HS-27A (cell line): ENCODE results near the gene RAB34.

ENCODE experiments used
- DNase-seq: peaks from one replicate; pipeline ENCODE4 v3.0.0-alpha.2; 2012; ENCODE audit warnings: low read depth, missing footprints

RAB34 gene

GRCh38 chr17:28710861-28711722, 6.6 kb downstream of the RAB34 start:
- DNase-seq = no peak

- DNase-seq = no peak
These were observed 10.3 kb downstream of the RAB34 start for GRCh38 chr17:28707339-28707720.

- DNase-seq = no peak
These were observed 11.0 kb downstream of the RAB34 start for GRCh38 chr17:28706471-28707338.

GRCh38 chr17:28705728-28706334, 11.8 kb downstream of the RAB34 start:
- DNase-seq = no peak

- DNase-seq = no peak
These were observed 12.5 kb downstream of the RAB34 start for GRCh38 chr17:28705074-28705659.

GRCh38 chr17:28704219-28704858, 13.3 kb downstream of the RAB34 start:
- no peak for DNase-seq

- DNase-seq = no peak
These were observed 14.0 kb downstream of the RAB34 start for GRCh38 chr17:28703552-28704218.

GRCh38 chr17:28702752-28703150, 14.9 kb downstream of the RAB34 start:
- DNase-seq = no peak

- DNase-seq = no peak
These were observed 15.5 kb downstream of the RAB34 start for GRCh38 chr17:28702026-28702751.

GRCh38 chr17:28700830-28701492, 16.7 kb downstream of the RAB34 start:
- no peak for DNase-seq

GRCh38 chr17:28700278-28700677, 17.4 kb downstream of the RAB34 start:
- no peak for DNase-seq

- no peak for DNase-seq
These were observed 19.3 kb downstream of the RAB34 start for GRCh38 chr17:28698253-28698941.

GRCh38 chr17:28693869-28694268, 23.8 kb downstream of the RAB34 start:
- DNase-seq = no peak

GRCh38 chr17:28689011-28689410, 28.7 kb downstream of the RAB34 start:
- DNase-seq = no peak

- no peak for DNase-seq
These were observed 29.2 kb downstream of the RAB34 start for GRCh38 chr17:28688481-28688880.

GRCh38 chr17:28686296-28686695, 31.4 kb downstream of the RAB34 start:
- no peak for DNase-seq

- no peak for DNase-seq
These were observed 32.3 kb downstream of the RAB34 start for GRCh38 chr17:28685366-28685765.

- no peak for DNase-seq
These were observed 32.7 kb downstream of the RAB34 start for GRCh38 chr17:28684963-28685362.

GRCh38 chr17:28682655-28683054, 35.0 kb downstream of the RAB34 start:
- no peak for DNase-seq
